Activated naive CD4-positive, alpha-beta T cell treated with anti-CD3 and anti-CD28 coated beads, Interleukin-2, amount 50 U/mL, for 24 hours (primary cell): ENCODE data around the gene ADIRF.
A peak's percentile ranks its signal among the peaks of the same experiment; 100 is the strongest.
"Not testable (repeated sequence)": the region's sequence is repeated elsewhere in the genome, so short reads cannot be mapped to it uniquely, and the experiment has no call there.

Experiments
- H3K27ac Mint-ChIP-seq: one replicate; pipeline ENCODE4 v1.8.0; 2021; ENCODE audit warnings: mild to moderate bottlenecking, mixed read lengths
- H3K27me3 Mint-ChIP-seq: one replicate; pipeline ENCODE4 v1.8.0; 2021; ENCODE audit warnings: mixed read lengths
- H3K36me3 Mint-ChIP-seq: one replicate; pipeline ENCODE4 v1.8.0; 2021; ENCODE audit warnings: mixed read lengths
- H3K4me1 Mint-ChIP-seq: one replicate; pipeline ENCODE4 v1.8.0; 2021; ENCODE audit warnings: mixed read lengths
- H3K4me3 Mint-ChIP-seq: one replicate; pipeline ENCODE4 v1.8.0; 2021; ENCODE audit warnings: mild to moderate bottlenecking, mixed read lengths
- H3K9me3 Mint-ChIP-seq: one replicate; pipeline ENCODE4 v1.8.0; 2021; ENCODE audit warnings: mixed read lengths

ADIRF gene

GRCh38 chr10:86943316-86944030 is 24.8 kb upstream of the ADIRF start:
- H3K27ac Mint-ChIP-seq: no peak overlapping the region
- H3K4me1 Mint-ChIP-seq: peaks cover 5% of the 10 kb centered on the region
- H3K27me3 Mint-ChIP-seq: no peaks in the 10 kb centered on the region
- peaks cover 4% of the 10 kb centered on the region for H3K9me3 Mint-ChIP-seq
- peaks cover 4% of the 10 kb centered on the region for H3K36me3 Mint-ChIP-seq
- H3K4me3 Mint-ChIP-seq: no peak overlapping the region

GRCh38 chr10:86944031-86944419 is 24.3 kb upstream of the ADIRF start:
- Mint-ChIP-seq H3K4me1 (peaks cover 10% of the 10 kb centered on the region), H3K27ac (no peak overlapping the region), H3K36me3 (peaks cover 4% of the 10 kb centered on the region), H3K4me3 (no peak overlapping the region), H3K9me3 (peaks cover 4% of the 10 kb centered on the region), H3K27me3 (no peaks in the 10 kb centered on the region)

GRCh38 chr10:86944471-86944870 is 23.8 kb upstream of the ADIRF start:
- Mint-ChIP-seq H3K4me3 (no peak overlapping the region), H3K27ac (no peak overlapping the region), H3K36me3 (peaks cover 4% of the 10 kb centered on the region), H3K27me3 (no peaks in the 10 kb centered on the region), H3K4me1 (peaks cover 14% of the 10 kb centered on the region), H3K9me3 (peaks cover 4% of the 10 kb centered on the region)

GRCh38 chr10:86944907-86945306 is 23.4 kb upstream of the ADIRF start:
- Mint-ChIP-seq H3K36me3 (peaks cover 4% of the 10 kb centered on the region), H3K9me3 (peaks cover 4% of the 10 kb centered on the region), H3K4me1 (peaks cover 14% of the 10 kb centered on the region), H3K4me3 (no peak overlapping the region), H3K27me3 (no peaks in the 10 kb centered on the region), H3K27ac (no peak overlapping the region)

- Mint-ChIP-seq H3K27me3 (no peaks in the 10 kb centered on the region), H3K36me3 (peaks cover 4% of the 10 kb centered on the region), H3K9me3 (peaks cover 4% of the 10 kb centered on the region), H3K27ac (no peak overlapping the region), H3K4me1 (peaks cover 19% of the 10 kb centered on the region), H3K4me3 (no peak overlapping the region)
Observed at GRCh38 chr10:86945361-86946212, 22.7 kb upstream of the ADIRF start.

- H3K36me3 Mint-ChIP-seq: peaks cover 4% of the 10 kb centered on the region
- no peak overlapping the region for H3K4me3 Mint-ChIP-seq
- no peaks in the 10 kb centered on the region for H3K27me3 Mint-ChIP-seq
- H3K9me3 Mint-ChIP-seq: peaks cover 4% of the 10 kb centered on the region
- no peak overlapping the region for H3K27ac Mint-ChIP-seq
- peaks cover 28% of the 10 kb centered on the region for H3K4me1 Mint-ChIP-seq
Observed at GRCh38 chr10:86946213-86947155, 21.8 kb upstream of the ADIRF start.

GRCh38 chr10:86947806-86948205 is 20.5 kb upstream of the ADIRF start:
- Mint-ChIP-seq H3K9me3 (peaks cover 13% of the 10 kb centered on the region), H3K4me1 (peaks cover 35% of the 10 kb centered on the region)
- H3K27ac Mint-ChIP-seq, H3K4me3 Mint-ChIP-seq, H3K36me3 Mint-ChIP-seq, H3K27me3 Mint-ChIP-seq: not testable (repeated sequence)

- peak overlapping the region; percentile 24 for H3K27ac Mint-ChIP-seq
Observed at GRCh38 chr10:86950349-86950748, 17.9 kb upstream of the ADIRF start.

GRCh38 chr10:86951184-86951761 is 17.0 kb upstream of the ADIRF start:
- Mint-ChIP-seq H3K36me3 (peaks cover 9% of the 10 kb centered on the region), H3K27me3 (no peaks in the 10 kb centered on the region), H3K9me3 (peaks cover 13% of the 10 kb centered on the region), H3K4me3 (no peak overlapping the region), H3K27ac (no peak overlapping the region), H3K4me1 (peaks cover 35% of the 10 kb centered on the region)

More at GRCh38 chr10:86950349-86950748, 17.9 kb upstream of the ADIRF start:
- Mint-ChIP-seq H3K36me3 (peaks cover 9% of the 10 kb centered on the region), H3K9me3 (peaks cover 13% of the 10 kb centered on the region), H3K27me3 (no peaks in the 10 kb centered on the region), H3K4me1 (peaks cover 35% of the 10 kb centered on the region), H3K4me3 (peak overlapping the region; percentile 33)

GRCh38 chr10:86952106-86952505 is 16.2 kb upstream of the ADIRF start:
- no peaks in the 10 kb centered on the region for H3K27me3 Mint-ChIP-seq

GRCh38 chr10:86952697-86953096 is 15.6 kb upstream of the ADIRF start:
- peaks cover 13% of the 10 kb centered on the region for H3K9me3 Mint-ChIP-seq
- not testable (repeated sequence) for H3K27ac Mint-ChIP-seq, H3K27me3 Mint-ChIP-seq, H3K36me3 Mint-ChIP-seq, H3K4me3 Mint-ChIP-seq
- peaks cover 35% of the 10 kb centered on the region for H3K4me1 Mint-ChIP-seq

More at GRCh38 chr10:86952106-86952505, 16.2 kb upstream of the ADIRF start:
- Mint-ChIP-seq H3K9me3 (peaks cover 13% of the 10 kb centered on the region), H3K27ac (peak overlapping the region; percentile 25), H3K36me3 (peaks cover 9% of the 10 kb centered on the region), H3K4me1 (peaks cover 35% of the 10 kb centered on the region), H3K4me3 (no peak overlapping the region)

GRCh38 chr10:86953747-86954680 is 14.3 kb upstream of the ADIRF start:
- H3K27me3 Mint-ChIP-seq: no peaks in the 10 kb centered on the region
- peaks cover 25% of the 10 kb centered on the region for H3K4me1 Mint-ChIP-seq
- H3K27ac Mint-ChIP-seq: no peak overlapping the region
- peaks cover 5% of the 10 kb centered on the region for H3K36me3 Mint-ChIP-seq
- H3K9me3 Mint-ChIP-seq: peaks cover 8% of the 10 kb centered on the region
- no peak overlapping the region for H3K4me3 Mint-ChIP-seq

- H3K27me3 Mint-ChIP-seq: no peaks in the 10 kb centered on the region
- H3K27ac Mint-ChIP-seq: no peak overlapping the region
- peaks cover 21% of the 10 kb centered on the region for H3K4me1 Mint-ChIP-seq
- peaks cover 8% of the 10 kb centered on the region for H3K9me3 Mint-ChIP-seq
- H3K36me3 Mint-ChIP-seq: peaks cover 5% of the 10 kb centered on the region
- H3K4me3 Mint-ChIP-seq: no peak overlapping the region
Observed at GRCh38 chr10:86954681-86955500, 13.4 kb upstream of the ADIRF start.
